ENCODE results near the gene ULK1. TPM values are rescaled to one million over a fixed set of nuclear protein-coding genes. Genes with fewer than 3 reads are reported as not detected.

The ULK1 gene
- total RNA-seq, 1 experiment from 2014 or later = 48.9 TPM

DNA sequence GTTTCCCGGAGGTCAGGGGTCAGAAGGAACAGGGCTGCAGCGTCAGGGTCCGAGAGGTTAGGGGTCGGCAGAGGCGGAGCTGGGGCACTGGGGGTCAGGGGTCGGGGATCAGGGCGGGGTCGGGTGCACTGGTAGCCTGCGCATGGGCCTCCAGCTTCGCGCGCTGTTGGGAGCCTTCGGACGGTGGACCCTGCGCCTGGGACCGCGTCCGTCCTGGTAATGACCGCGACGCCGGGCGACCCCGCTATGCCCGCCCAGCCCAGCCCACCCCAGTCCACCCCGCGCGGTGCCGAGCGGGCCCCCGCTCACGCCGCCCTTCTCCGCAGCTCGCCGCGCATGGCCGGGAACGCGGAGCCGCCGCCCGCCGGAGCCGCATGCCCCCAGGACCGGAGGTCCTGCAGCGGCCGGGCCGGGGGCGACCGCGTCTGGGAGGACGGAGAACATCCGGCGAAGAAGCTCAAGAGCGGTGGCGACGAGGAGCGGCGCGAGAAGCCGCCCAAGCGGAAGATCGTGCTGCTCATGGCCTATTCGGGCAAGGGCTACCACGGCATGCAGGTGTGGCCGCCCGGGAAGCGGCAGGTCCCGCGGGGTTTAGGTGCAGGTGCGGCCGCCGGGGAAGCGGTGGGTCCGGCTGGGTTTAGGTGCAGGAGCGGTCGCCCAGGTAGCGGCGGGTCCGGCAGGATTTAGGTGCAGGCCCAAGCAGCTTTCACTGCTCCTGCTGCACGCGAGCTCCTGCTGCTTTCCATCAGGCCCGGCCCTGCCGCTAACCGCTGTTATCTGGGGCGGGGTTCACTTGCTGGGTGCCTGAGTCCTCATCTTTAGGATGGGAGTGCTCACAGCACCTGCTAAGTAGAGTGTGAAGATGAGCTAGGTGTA, 35.4 kb downstream of the ULK1 start:
- Mint-ChIP-seq H3K27ac (ENCODE audit: unreplicated experiment) (peak overlapping the region; percentile 97), H3K36me3 (ENCODE audit: insufficient read depth, unreplicated experiment) (peaks cover 62% of the 10 kb centered on the region), H3K27me3 (ENCODE audit: unreplicated experiment) (no peaks in the 10 kb centered on the region), H3K4me3 (ENCODE audit: low read depth, unreplicated experiment) (peak overlapping the region; percentile 100), H3K9me3 (ENCODE audit: low read depth, unreplicated experiment) (no peaks in the 10 kb centered on the region), H3K4me1 (ENCODE audit: low read depth, unreplicated experiment) (no peaks in the 10 kb centered on the region)
- DNase-seq = peak; percentile 51
- no TSS peak for BruUV-seq (replicated peaks)
- CTCF ChIA-PET = interaction anchor here (0.7 to 1.4 kb wide), 3 partner anchors 17 to 78 kb away, joined by 3 to 9 read pairs (median 6); no protein-coding TSS in a partner anchor
- TF ChIP-seq, protein P1, sequence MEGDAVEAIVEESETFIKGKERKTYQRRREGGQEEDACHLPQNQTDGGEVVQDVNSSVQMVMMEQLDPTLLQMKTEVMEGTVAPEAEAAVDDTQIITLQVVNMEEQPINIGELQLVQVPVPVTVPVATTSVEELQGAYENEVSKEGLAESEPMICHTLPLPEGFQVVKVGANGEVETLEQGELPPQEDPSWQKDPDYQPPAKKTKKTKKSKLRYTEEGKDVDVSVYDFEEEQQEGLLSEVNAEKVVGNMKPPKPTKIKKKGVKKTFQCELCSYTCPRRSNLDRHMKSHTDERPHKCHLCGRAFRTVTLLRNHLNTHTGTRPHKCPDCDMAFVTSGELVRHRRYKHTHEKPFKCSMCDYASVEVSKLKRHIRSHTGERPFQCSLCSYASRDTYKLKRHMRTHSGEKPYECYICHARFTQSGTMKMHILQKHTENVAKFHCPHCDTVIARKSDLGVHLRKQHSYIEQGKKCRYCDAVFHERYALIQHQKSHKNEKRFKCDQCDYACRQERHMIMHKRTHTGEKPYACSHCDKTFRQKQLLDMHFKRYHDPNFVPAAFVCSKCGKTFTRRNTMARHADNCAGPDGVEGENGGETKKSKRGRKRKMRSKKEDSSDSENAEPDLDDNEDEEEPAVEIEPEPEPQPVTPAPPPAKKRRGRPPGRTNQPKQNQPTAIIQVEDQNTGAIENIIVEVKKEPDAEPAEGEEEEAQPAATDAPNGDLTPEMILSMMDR (IDR thresholded peaks at IDR 0.05; ENCODE audit: unreplicated experiment) = no peak
- intact Hi-C loops (cut with micrococcal nuclease; ENCODE audit: unreplicated experiment) = no loop called here

DNA sequence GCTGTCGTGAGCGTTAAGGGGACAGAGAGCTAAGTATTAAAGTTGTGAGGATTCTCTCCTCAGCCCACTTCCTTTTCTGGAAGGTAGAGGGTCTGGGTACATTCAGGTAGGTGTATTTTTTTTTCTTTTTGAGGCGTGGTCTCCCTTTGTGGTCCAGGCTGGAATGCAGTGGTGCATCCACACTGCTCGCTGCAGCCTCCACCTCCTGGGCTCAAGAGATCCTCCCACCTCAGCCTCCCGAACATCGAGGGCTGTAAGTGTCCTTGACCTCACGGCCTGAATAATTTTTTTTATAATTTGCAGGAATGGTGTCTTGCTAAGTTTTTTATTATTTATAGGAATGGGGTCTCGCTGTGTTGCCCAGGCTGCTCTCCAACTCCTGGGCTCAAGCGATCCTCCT, 36.1 kb downstream of the ULK1 start:
- Mint-ChIP-seq H3K27me3 (ENCODE audit: unreplicated experiment) (no peaks in the 10 kb centered on the region), H3K4me3 (ENCODE audit: low read depth, unreplicated experiment) (peak overlapping the region; percentile 100), H3K4me1 (ENCODE audit: low read depth, unreplicated experiment) (no peaks in the 10 kb centered on the region), H3K27ac (ENCODE audit: unreplicated experiment) (peak overlapping the region; percentile 25), H3K36me3 (ENCODE audit: insufficient read depth, unreplicated experiment) (peaks cover 62% of the 10 kb centered on the region), H3K9me3 (ENCODE audit: low read depth, unreplicated experiment) (no peaks in the 10 kb centered on the region)
- CTCF ChIA-PET = interaction anchor here (0.6 to 1.4 kb wide), 3 partner anchors 16 to 79 kb away, joined by 3 to 9 read pairs (median 7); no protein-coding TSS in a partner anchor
- TF ChIP-seq, protein P1 (IDR thresholded peaks at IDR 0.05; ENCODE audit: unreplicated experiment) = no peak
- no peak for DNase-seq
- intact Hi-C loops (cut with micrococcal nuclease; ENCODE audit: unreplicated experiment) = no loop called here
- BruUV-seq (replicated peaks) = no TSS peak

GRCh38 chr12:131933387-131933786, 39.0 kb downstream of the ULK1 start:
- Mint-ChIP-seq H3K4me3 (ENCODE audit: low read depth, unreplicated experiment) (no peak overlapping the region), H3K27me3 (ENCODE audit: unreplicated experiment) (no peaks in the 10 kb centered on the region), H3K27ac (ENCODE audit: unreplicated experiment) (no peak overlapping the region), H3K9me3 (ENCODE audit: low read depth, unreplicated experiment) (no peaks in the 10 kb centered on the region), H3K36me3 (ENCODE audit: insufficient read depth, unreplicated experiment) (peaks cover 81% of the 10 kb centered on the region), H3K4me1 (ENCODE audit: low read depth, unreplicated experiment) (no peaks in the 10 kb centered on the region)
- CTCF ChIA-PET = no interaction called here
- TF ChIP-seq, protein P1 (IDR thresholded peaks at IDR 0.05; ENCODE audit: unreplicated experiment) = no peak
- intact Hi-C loops (cut with micrococcal nuclease; ENCODE audit: unreplicated experiment) = no loop called here
- DNase-seq = no peak
- no TSS peak for BruUV-seq (replicated peaks)

DNA sequence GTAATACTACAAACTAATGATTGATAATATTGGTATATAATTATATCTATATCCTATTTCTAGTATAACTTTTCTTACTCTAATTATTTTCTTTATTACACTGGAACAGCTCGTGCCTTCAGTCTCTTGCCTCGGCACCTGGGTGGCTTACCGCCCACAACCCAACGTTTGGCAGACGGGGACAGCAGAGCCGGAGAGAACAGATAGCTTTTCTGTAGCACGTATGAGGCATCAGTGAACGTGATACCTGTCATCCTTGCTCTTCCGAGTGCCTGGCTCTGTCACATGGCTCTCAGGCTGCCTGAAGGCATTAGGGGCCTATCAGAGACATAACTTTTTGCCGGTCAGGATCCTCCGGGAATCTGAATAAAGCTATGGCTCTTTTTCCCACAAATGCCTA, 40.1 kb downstream of the ULK1 start:
- no peaks in the 10 kb centered on the region for H3K9me3 Mint-ChIP-seq (ENCODE audit: low read depth, unreplicated experiment)
- intact Hi-C loops (cut with micrococcal nuclease; ENCODE audit: unreplicated experiment) = no loop called here
- BruUV-seq (replicated peaks) = no TSS peak
- TF ChIP-seq, protein P1 (IDR thresholded peaks at IDR 0.05; ENCODE audit: unreplicated experiment) = no peak
- no peaks in the 10 kb centered on the region for H3K4me1 Mint-ChIP-seq (ENCODE audit: low read depth, unreplicated experiment)
- no peaks in the 10 kb centered on the region for H3K27me3 Mint-ChIP-seq (ENCODE audit: unreplicated experiment)
- H3K36me3 Mint-ChIP-seq (ENCODE audit: insufficient read depth, unreplicated experiment) = peaks cover 76% of the 10 kb centered on the region
- CTCF ChIA-PET = no interaction called here
- no peak overlapping the region for H3K4me3 Mint-ChIP-seq (ENCODE audit: low read depth, unreplicated experiment)
- DNase-seq = no peak
- no peak overlapping the region for H3K27ac Mint-ChIP-seq (ENCODE audit: unreplicated experiment)

Data from Calu3 (cell line).